Measurements from ENCODE around the gene TTLL5.
A peak's percentile ranks its signal among the peaks of the same experiment; 100 is the strongest.

TTLL5 gene

DNA sequence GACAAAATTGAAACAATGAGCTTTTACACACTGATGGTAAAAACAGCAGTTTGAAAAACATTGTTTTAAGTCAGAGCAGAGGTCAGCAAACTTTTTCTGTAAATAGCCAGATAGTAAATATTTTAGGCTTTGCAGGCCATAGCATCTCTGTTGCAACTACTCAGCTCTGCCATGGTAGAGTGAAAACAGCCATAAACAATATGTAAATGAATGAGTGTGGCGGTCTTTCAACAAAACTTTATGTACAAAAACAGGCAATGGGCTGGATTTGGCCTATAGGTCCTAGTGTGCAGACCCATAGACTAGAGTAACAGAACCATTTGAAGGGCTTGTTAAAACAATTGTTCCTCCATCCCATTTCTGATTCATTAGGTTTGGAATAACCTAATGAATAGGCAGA, 205.9 kb downstream of the TTLL5 start:
- DNase-seq (ENCODE audit: low read depth, low spot score) = no peak

DNA sequence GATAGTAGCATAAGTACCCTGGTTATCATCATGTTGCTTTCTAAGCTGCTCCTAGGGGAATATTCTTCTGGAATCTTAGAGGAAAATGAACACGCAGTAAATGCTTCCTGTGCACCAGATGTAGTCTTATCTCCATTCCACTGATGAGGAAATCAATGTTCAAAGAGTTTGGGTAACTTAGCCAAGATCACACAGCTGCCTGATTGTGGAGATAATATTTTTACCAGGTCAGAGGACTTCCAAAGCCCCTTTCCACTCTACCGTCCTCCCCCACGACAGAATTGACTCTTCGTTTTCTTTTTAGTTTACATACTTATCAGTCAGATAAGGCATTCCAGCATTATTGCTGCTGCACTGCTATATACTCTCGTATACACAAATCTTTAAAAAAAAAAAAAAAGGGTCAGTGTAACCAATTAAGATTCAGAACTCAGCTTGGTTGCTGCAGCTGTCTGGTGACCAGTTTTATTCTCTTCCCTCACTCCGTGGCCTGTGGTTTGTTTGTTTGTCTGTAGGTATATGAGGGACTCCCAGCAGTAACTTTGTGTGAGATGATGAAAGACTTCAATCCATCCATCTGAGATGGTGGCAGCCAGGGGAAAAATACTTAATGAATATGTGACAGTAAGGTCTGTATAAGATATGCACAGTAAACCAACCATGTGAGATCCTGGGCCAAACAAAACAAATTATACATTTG, 210.3 kb downstream of the TTLL5 start:
- DNase-seq (ENCODE audit: low read depth, low spot score) = no peak

DNA sequence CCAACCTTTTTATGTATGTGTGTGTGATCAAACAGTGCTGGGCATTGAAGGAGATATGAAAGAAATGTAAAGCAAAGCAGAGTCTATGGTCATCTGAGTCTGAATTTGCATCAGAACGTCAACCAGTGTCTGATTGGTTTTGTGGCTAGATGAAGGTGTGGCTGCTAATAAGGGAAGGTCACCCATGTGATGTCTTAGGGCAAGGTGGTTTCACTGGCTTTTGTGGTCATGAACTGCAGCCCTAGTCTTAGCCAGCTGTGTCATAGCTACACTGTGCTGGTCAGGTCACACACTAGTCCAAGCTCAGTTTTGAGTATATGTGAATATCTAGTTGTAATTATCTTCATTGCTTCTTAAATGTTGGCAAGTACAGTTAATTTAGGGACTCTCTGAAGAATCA, 214.9 kb downstream of the TTLL5 start:
- DNase-seq (ENCODE audit: low read depth, low spot score) = no peak

DNA sequence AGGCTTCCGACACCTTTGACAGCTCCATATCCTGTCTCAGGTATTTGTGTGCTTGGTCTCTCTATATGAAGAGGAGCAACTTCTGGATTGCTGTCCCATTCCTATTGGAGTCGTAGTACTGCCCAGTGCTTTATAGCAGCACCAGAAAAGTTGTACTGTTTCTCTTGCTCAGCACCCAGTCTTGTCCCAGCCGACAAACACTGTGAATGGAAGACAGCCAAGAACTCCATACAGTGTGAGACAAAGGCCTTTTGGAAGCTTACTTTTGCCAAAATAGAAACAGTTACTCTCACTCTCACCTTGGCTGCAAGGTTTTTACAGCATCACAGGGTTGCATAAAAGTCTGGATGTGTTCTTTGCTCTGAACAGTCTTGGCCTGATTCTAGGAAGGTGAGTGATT, 215.5 kb downstream of the TTLL5 start:
- DNase-seq (ENCODE audit: low read depth, low spot score) = no peak

DNA sequence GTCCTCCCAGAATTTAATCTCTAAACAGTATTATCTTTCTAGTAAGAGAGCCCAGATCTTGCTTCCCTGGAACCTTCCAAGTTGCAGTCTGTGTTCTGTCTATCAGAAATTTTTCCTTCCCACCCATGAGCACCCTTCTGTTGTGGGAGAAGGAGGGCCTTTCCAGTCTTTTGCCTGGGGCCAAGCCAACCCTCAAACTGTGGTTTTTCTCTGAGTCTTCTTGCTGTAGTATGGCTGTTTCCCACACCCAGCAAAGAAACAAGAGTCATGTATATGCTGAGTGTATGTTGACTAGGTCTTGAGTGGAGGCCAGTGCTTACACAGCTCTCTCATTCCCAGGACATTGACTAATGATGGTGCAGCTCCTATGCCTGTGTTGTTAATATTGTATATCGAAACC, 216.2 kb downstream of the TTLL5 start:
- no peak for DNase-seq (ENCODE audit: low read depth, low spot score)

DNA sequence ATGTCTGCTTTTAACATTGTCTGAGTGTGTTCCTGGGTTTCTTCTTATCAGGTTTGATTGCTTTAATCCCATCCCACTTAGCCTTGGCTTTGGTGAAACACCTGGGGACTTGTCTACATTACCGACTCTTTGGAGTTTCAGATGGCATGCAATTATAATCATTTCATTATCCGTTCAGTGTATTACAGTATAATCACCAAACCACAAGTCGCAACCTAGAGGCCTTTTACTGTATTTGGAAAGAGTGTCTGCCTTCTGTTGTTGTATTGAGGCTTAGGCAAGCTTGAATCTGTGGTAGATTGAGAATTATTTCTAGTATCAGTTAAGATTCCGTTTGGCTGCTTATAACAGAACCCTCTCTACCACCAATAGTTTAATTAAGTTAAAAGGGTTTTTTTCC, 216.8 kb downstream of the TTLL5 start:
- DNase-seq (ENCODE audit: low read depth, low spot score) = no peak

DNA sequence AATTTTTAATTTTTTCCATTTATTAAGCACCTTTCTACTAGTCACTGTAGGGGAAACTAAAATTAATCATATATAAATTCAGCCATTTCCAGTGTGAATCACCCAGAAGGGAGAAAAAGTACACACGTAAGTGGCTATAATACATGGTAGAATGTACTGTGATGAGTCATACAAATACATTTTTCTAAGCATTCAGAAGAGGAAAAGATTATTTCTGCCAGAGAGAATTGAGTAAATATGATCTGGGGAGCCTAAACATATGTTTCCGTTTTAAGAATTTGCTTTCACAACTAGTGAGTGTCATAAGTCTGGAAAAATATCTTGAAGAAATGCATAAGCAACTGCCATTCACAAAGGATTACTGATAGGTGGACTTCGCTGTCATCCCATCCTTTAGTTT, 218.0 kb downstream of the TTLL5 start:
- no peak for DNase-seq (ENCODE audit: low read depth, low spot score)

DNA sequence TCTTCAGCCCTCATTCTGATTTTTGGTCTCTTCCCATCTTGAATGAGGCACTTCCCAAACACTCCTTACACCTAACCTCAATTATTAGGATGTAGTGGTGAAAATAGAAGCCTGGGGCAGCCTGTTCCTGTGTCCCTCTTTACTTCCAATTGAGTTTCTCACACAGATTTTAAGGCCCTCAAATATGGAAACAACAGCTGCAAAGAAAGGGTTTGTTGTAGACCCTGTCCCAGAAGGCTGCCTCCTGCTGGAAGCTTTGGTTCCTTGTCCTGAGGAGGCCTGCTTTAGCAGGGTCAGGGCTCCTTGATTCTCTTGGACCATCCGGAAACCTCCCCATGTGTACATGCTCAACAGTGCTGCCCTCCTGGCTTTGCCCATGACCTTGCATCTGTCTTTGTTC, 219.5 kb downstream of the TTLL5 start:
- DNase-seq (ENCODE audit: low read depth, low spot score) = no peak

DNA sequence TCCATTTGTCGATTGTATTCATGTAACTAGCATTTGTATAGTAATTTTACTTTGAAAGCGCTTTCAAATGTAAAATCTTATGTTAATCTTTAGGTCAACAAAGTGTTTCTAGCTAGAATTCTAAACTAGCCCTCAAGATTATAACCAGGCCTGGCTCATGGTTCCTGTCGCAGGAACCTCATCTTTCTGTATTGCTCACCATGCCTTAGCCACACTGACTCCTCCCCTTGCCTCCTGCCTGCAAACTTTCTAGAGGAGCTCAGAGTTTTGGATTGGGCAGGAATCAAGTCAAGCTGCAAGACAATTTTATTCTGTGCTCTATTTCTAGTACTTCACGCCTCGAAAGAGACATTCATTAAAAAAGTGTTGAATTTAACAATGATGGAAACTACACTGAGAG, 220.9 kb downstream of the TTLL5 start:
- DNase-seq (ENCODE audit: low read depth, low spot score) = no peak

DNA sequence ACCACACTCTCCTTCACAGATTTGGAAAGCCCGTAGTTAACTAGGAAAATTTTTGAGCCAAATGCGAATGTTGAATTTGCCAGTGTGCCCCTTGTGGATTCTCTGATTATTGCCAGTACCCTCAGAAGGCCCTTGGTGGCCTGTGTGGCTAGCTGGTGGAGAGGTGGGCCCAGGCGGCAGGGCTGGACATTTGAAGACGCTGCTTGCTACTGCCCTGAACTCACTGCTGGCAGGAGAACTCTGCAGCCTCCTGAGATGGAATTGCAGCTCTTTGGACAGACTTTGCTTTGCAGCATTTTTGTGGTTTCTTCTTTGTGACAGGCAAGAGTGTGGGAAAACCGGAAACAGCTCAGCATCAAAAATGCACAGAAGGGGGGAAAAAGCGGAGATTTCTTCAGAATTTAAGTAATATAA, 223.2 kb downstream of the TTLL5 start:
- DNase-seq (ENCODE audit: low read depth, low spot score) = no peak

DNA sequence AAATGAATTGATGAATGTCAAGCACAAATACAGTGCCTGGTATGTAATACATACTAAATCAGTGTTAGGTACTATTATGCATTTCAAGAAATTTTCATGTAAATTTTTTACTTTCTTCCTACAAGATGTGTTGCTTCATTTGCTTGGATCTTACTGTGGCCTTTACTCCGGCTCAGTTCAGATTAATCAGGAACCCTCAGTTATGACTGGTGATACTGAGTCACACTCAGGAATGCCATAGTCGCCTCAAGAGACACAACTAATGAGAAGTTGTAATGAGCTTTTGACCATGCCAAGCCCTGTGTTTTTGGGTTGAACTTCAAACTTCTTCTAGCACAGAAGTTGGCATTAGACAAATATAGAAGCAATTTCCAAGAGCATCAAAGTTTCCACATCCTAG, 224.8 kb downstream of the TTLL5 start:
- no peak for DNase-seq (ENCODE audit: low read depth, low spot score)

DNA sequence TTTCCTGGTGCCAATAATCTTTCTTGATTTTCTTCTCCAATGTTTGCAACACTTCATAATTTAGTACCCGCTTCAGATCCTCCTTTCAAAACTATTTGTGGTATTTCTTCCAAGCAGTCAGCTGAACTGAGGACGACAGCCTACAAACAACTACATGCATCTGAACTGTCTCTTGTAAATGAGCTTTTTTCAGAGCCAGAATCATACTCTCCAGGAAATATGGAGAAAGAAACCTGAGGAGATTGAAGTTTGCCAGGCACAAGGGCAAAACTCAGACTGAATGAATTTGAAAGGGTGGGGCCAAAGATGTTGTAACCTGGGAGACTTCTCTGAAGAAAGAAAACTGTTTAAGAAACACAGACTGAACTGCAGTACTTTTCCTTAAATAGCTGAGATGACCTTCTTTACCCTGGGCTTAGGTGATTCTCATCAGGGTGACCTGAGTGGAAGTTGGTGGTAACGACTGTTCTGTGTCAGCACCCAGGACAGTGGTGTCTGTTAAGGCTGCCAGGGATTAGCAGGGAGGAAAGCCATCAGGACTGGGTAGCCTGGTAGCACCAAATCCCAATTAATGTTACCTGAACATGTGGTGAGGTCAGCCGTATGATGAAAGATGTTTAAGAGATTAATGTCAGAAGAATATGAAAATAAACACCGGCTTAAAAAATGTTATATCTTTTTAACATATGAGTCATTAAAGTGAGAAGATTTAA, 225.7 kb downstream of the TTLL5 start:
- no peak for DNase-seq (ENCODE audit: low read depth, low spot score)

DNA sequence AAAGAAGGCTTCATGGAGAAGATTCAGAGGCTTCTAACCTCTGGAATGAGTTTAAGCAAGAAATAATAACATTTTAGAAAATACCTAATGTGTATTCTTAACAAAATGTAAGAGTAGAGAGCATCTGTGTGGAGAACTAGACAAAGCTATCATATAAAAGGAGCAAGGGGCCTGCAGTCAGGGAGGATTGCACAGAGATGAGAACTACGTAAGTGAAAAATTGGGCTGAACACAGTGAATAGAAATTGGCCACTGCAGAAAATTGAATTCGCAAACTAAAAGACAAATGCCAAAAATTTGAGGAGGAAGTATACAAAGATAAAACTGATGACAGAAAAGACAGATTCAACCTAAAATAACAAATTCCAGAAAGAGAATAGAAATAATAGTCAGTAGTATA, 227.9 kb downstream of the TTLL5 start:
- DNase-seq (ENCODE audit: low read depth, low spot score) = no peak

DNA sequence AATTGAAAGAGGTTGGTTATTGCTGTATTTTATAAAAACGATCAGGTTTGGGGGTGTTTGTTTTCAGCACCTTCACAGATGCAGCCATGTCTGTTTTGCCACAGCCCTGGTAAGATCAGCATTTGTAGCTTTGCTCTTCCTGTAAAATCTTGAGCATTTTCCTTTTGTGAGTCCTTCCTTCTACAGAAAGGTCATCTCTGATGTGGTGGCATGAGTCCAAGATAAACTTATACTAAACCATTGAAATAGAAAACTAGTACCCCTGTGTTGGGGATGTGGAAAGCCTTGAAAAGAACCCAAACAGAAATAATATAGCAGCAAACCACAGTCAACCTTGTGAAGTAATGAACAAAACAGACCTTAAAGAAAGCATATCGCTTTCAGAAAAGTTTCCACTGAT, 235.3 kb downstream of the TTLL5 start:
- DNase-seq (ENCODE audit: low read depth, low spot score) = no peak

DNA sequence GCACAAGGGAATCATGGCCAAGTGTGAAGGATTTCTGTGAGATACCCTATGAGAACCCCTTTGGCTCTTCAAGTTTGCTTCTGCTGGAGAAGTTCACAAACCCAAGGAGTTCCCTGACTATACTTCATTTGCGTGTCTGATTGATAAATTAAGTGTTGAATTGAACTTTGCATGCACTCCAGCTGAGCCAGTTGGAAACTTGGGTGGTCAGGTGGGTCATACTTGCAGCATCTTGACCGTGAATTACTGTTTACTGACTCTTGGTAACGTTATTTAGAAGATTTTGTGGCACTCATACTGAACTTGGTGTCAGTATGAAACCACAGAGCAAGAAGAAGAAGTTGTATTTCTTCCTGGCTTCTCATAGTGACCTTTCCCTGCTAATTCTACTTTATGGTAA, 243.3 kb downstream of the TTLL5 start:
- DNase-seq (ENCODE audit: low read depth, low spot score) = no peak

DNA sequence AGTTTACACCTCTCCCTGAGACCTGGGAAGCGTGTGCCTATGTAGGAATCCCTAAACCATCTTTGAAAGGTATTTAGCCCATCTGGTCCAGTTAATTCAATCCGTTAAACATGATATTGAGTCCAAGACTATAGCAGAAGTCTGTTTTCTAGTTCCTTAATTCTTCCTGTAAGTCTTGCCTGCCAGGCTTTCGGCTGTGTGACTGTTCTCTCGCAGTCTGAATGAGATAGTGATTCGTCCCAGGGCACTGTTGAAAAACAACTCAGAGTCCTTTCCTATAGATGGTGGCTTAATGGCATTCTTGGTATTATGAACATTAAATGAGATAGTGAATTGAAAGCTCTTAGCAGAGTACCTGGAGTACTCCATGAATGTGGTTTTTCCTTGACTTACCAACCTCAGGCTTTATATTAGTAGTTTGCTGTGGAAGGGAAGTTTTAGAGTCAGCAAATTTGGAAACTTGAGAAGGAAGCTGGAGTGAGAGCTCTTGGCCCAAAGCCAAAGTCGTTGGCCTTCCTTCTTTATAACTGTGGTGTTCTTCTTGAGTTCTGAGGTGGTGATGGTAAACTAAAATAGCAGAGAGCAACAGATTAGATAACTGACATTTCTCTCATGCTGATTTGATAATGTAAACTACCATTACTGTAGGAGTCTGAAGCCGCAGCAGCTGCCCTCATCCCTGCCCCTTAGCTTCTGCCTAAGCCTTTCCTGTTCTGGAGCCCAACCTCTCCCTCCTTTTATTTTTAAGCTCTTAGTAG, 244.3 kb downstream of the TTLL5 start:
- no peak for DNase-seq (ENCODE audit: low read depth, low spot score)

DNA sequence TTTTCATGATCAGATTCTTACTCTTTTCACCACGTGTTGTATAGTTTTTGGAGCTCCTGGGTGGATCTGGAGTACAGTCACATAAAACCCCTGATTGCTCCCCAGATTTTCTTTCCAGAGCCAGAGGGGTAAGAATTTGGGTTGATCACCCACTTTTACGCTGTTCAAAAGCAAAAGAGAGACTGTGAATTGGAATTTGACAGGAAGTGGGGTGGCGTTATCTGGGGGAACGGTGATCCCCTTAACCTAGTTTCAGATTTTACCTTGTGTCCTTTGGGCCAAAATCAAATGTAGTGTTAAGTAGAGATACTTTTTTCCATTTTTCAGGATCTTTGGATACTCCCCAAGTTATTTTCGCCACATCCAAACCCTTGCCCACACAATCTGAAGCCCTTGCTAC, 245.2 kb downstream of the TTLL5 start:
- DNase-seq (ENCODE audit: low read depth, low spot score) = no peak

DNA sequence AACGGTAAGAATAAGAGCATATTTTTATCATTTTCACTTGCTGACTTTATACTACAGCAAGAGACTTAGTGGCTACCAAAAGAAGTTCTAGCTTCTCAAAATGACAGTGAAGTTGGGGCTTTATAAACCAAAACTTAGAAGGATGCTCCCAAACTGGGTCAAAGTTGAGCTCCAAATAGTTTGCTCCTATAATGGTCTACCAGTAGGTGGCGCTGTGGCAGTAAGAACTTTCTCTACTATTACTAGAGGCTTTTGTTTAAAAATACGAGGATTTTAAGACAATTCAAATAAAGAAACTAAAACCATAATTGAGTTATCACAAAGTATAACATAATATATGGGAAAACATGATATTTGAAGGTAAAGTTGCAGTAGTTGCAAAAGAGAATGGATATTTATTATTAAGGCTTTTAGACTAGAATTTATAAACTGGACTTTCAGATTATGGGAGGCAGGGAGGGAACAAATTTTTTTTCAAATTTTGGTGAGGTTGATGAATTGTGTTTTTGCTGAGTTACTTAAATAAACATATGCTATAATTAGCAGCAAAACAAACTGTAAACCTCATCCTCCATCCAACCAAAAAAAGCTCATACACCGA, 245.7 kb downstream of the TTLL5 start:
- DNase-seq (ENCODE audit: low read depth, low spot score) = peak; percentile 11

DNA sequence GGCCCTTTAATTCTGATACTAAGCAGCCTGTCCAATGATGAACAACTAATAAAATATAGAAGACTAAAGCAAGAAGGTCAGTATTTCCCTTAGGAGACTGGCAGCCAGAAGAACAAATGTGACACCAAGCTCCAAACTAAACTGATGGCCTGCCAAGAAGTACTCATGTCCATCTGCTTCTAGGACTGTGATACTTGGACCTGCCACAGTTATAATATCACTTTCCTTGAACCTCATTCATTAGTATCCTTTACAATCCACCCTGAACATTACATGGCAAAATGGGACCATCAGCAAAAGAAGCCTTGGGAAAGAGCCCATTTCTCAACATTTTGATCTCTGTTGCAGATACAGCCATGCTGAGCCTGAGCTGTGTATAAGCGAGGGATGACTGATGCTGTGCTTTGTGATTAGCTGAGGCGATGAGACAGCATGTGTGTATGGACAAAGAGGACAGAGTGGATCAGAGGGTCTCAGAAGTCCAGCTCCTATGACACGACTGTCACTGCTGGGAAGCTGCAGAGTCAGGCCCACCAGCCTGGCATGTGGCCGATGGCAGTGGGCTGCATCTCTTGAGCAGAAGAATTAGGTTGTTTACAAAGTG, 246.8 kb downstream of the TTLL5 start:
- no peak for DNase-seq (ENCODE audit: low read depth, low spot score)

DNA sequence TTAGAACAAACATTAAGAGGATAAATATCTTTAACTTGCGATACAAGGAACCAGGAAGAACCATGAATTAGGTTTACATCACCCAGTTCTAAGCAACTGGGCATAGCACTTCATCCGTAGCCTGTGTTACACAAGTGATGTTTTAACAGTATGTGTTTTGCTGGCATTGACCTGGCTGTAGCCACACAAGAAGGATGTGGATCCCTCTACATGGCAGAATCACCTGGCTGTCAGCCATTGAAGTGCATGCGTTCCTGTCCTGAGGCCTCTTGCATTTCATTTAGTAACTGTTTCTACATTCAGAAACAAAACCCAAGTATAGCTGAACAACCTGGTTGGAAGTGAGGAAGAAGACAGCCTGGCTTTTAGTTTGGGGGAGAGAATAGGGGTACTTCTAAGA, 248.6 kb downstream of the TTLL5 start:
- no peak for DNase-seq (ENCODE audit: low read depth, low spot score)

DNA sequence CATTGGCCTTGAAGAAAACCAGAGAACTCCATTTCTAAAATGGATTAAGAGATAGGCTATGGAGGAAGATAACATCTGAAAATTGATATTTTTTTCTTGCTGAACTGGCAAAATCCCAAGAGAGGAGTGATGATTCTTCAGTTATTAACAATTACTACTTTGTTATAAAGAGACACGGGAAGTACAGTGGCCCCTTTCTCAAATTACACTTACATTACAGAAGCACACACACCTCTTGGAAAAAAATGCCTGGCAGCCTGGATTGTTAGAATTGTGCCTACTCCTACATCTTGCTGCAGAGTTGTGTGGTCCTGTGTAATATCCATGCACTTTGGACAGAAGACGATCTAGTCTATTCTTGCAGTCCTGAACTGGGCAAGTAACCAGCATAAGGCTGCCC, 249.0 kb downstream of the TTLL5 start:
- DNase-seq (ENCODE audit: low read depth, low spot score) = no peak

DNA sequence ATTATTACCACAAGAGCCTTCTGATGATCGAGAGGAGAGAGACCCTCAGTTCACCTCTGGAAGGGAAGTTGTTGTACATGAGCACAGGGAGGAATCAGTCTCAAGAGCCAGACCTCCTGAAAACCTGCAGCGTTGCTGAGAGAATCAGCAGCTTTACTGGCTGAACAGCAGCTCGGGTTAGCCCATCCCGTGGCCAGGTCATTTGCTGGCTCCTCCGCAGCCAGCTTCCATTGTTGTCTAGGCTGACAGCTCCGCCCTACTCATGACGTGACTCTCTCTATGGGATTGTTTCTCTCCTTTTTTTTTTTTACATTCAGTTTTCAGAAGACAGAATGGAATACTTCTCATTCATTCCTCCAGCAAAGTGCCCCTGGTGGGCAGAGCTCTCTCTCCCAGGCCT, 250.8 kb downstream of the TTLL5 start:
- peak; percentile 79 for DNase-seq (ENCODE audit: low read depth, low spot score)
